LNCaP clone FGC (cell line): ENCODE data around the gene COL16A1.
A peak's percentile ranks its signal among the peaks of the same experiment; 100 is the strongest.

Experiments
- DNase-seq: peaks from one replicate; pipeline ENCODE4 v3.0.0-alpha.2; 2011; ENCODE audit warnings: low read depth
- H3K4me3 ChIP-seq: 2 replicates; pipeline ENCODE4 v1.5.1; 2011; ENCODE audit warnings: mild to moderate bottlenecking, low read depth, low read length, control low read depth
- TF ChIP-seq, protein P1 (sequence below): IDR thresholded peaks from 2 replicates; pipeline ENCODE4 v1.5.1; 2012; ENCODE audit warnings: mild to moderate bottlenecking; ENCODE audit not compliant: control insufficient read depth, insufficient read depth; ENCODE audit errors: extremely low read depth

The COL16A1 gene

DNA sequence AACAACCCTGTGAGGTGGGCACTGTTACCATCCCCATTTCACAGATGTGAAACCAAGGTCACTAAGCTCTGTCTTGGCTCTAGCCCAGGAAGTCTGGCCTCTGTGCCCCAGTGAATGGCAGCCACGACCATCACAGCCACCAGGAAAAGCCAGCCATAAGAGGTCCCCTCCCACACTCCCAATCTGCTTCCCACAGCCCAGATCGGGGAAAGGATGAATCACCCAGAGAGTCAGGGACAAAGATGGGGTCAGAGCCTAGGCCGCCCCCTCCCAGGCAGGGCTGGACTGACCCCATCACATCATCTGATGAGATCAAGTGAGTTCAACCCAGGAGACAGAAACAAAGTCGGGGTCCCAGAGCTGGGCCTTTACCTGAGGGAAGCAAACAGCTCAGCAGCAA, 22.9 kb upstream of the COL16A1 start:
- DNase-seq = no peak
- H3K4me3 ChIP-seq = no peak overlapping the region
- TF ChIP-seq, protein P1, sequence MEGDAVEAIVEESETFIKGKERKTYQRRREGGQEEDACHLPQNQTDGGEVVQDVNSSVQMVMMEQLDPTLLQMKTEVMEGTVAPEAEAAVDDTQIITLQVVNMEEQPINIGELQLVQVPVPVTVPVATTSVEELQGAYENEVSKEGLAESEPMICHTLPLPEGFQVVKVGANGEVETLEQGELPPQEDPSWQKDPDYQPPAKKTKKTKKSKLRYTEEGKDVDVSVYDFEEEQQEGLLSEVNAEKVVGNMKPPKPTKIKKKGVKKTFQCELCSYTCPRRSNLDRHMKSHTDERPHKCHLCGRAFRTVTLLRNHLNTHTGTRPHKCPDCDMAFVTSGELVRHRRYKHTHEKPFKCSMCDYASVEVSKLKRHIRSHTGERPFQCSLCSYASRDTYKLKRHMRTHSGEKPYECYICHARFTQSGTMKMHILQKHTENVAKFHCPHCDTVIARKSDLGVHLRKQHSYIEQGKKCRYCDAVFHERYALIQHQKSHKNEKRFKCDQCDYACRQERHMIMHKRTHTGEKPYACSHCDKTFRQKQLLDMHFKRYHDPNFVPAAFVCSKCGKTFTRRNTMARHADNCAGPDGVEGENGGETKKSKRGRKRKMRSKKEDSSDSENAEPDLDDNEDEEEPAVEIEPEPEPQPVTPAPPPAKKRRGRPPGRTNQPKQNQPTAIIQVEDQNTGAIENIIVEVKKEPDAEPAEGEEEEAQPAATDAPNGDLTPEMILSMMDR = no peak

DNA sequence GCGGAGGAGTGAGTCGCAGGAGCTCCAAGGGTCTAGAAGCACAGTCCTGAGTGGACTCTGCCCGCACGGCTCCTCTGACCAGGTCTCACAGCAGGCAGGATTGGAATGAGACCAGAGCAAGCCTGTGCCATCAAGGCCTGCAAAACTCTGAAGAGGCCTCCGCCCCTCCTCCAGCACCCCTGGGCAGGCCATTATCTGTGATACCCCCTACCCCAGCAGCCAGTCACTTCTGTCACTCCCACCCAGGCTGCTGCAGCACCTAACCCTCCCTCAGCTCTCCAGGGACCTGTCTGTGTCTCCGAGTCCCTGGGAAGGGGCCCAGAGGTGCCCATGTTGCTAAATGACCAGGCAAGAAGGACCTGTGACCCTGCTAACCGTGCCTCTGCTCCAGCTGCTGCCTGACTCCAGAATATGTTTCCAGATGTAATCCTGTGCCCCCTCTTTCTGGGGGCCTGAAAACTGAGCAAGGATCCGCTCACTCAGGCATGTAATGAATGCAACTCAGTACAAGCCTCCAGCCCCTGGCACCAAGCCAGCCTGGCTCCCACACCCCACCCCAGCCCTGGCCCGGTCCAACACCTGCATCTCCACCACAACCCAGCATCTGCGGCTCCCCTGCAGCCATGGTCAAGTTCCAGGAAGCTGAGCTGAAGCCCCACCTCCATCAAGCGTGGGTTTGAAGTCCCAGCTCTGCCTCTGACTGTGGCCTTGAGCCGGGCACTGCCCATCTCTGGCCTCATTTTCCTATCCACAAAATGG, 22.1 kb upstream of the COL16A1 start:
- DNase-seq = no peak

DNA sequence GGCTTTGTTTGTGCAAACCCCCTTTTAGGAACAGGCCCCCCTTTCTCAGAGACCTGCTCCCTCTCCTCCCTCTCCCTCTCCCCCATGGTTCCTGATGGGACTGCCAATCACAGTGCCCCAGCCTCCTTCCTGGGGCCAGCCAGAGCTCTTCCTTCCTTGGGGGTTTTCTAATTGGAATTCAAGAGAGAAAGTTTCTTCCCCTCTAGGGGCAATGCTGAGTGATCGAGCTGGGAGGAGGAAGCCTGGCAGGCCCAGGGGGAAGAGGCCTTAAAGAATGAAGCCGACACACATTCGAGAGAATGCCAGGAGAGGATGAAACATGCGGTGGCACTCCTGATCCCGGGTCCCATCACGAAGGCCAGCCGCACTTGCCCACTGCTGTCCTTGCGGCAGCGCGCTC, 21.3 kb upstream of the COL16A1 start:
- DNase-seq = no peak
- no peak overlapping the region for H3K4me3 ChIP-seq
- TF ChIP-seq, protein P1 = no peak

More for the DNA sequence above, 22.1 kb upstream of the COL16A1 start:
- H3K4me3 ChIP-seq = no peak overlapping the region
- TF ChIP-seq, protein P1 = no peak

DNA sequence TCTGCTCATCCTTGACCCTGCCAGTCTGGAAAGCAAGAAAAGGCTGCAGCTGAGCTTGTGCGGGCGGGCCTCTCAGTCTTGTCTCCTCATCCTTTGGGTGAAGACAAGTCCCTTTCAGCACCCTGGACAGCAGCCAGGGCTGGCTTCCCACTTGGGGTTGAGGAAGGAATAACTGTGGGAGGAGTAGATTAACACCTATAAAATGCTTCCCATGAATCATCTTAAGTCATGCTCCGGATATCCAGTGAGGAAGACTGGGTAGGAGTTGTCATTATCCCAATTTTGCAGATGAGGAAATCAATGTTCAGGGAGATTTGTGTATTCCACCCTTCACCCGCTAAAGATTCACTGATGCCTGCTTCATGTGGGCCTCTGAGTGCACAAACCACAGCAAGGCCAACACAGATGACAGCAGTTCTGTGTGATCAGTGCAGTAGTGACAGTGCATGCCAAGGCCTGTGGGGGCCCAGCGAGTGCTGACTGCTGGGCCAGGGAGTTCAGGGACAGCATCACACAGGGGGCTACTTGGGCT, 20.1 kb upstream of the COL16A1 start:
- DNase-seq = peak; percentile 18
- no peak overlapping the region for H3K4me3 ChIP-seq
- TF ChIP-seq, protein P1 = no peak

DNA sequence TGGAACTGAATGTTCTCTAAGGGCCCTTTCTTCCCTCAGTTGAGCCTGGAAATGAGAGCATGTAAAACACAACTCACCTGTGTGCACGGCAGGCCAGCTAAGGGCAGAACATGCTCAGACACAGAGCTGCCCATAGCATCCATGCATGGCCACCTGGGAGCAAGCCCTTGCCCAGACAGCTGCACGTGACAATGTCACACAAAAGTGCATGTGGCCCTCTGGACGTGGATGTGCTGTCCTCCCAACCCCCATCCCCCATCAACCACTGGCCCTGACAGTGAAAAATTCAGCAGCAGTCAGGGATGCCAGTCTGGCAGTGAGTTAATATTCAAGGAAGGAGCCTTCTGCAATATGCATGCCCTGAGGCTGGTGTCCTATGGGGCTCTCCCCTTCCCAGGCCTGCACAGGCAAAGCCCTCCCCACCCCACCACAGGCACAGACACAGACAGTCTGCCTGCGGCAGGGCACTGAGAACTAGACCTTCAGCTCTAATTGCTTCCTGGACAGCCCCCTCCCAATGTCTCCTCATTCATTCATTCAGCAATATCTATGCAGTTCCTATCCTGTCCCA, 14.6 kb upstream of the COL16A1 start:
- H3K4me3 ChIP-seq = no peak overlapping the region
- TF ChIP-seq, protein P1 = no peak
- DNase-seq = no peak

DNA sequence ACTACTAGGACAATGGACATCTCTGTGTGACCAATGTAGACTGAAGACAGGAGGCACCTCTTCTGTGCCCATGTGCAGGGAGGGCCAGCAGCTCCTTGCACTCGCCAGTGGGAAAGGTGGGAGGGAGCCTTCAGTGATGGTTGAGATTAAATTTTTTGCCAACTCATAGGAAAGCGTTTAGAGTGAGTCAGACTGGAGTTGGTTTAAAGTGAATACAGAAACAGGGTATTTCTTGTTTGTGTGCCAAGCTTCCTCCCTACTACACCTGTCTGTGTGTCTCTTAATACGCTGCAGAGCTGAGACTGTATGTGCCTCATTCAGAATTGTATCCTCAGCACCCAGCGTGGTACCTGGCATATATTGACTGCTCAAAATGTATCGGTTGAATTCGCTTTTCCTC, 13.5 kb upstream of the COL16A1 start:
- DNase-seq = no peak
- TF ChIP-seq, protein P1 = no peak
- no peak overlapping the region for H3K4me3 ChIP-seq
